ENCODE results near the gene CCR8.
"Not testable (repeated sequence)": the region's sequence is repeated elsewhere in the genome, so short reads cannot be mapped to it uniquely, and the experiment has no call there.

DNA sequence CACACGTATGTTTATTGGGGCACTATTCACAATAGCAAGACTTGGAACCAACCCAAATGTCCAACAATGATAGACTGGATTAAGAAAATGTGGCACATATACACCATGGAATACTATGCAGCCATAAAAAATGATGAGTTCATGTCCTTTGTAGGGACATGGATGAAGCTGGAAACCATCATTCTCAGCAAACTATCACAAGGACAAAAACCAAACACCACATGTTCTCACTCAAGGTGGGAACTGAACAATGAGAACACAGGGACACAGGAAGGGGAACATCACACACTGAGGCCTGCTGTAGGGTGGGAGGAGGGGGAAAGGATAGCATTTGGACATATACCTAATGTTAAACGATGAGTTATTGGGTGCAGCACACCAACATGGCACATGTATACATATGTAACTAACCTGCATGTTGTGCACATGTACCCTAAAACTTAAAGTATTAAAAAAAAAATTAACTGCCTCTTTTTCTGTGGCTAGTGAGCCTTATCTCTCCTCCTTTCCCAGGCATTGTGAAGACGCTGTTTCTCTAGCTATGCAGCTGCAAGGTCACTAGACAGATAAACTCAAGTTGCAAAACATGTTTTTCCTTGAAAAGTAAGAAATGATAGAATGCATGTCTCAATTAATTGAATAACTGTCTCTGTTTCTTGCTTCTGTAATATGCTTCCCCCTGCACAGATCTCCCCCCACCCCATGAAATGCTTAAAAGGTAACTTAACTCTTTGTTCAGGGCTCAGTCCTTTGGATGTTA is 23.8 kb downstream of the CCR8 start:
- TF ChIP-seq, protein P1, sequence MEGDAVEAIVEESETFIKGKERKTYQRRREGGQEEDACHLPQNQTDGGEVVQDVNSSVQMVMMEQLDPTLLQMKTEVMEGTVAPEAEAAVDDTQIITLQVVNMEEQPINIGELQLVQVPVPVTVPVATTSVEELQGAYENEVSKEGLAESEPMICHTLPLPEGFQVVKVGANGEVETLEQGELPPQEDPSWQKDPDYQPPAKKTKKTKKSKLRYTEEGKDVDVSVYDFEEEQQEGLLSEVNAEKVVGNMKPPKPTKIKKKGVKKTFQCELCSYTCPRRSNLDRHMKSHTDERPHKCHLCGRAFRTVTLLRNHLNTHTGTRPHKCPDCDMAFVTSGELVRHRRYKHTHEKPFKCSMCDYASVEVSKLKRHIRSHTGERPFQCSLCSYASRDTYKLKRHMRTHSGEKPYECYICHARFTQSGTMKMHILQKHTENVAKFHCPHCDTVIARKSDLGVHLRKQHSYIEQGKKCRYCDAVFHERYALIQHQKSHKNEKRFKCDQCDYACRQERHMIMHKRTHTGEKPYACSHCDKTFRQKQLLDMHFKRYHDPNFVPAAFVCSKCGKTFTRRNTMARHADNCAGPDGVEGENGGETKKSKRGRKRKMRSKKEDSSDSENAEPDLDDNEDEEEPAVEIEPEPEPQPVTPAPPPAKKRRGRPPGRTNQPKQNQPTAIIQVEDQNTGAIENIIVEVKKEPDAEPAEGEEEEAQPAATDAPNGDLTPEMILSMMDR (IDR thresholded peaks at IDR 0.05): not testable (repeated sequence)
- not testable (repeated sequence) for TF ChIP-seq POLR2A (IDR thresholded peaks at IDR 0.05)
